WTC11 (cell line): ENCODE measurements around the gene MFF. TPM values are rescaled to one million over a fixed set of nuclear protein-coding genes. Genes with fewer than 3 reads are reported as not detected.

Experiments
- ATAC-seq: fragments of 200-7000 bp; cut with Tn5 transposase; 2 replicates; pipeline ENCODE4 v1.10.0; 2021; ENCODE audit warnings: mild to moderate bottlenecking, moderate library complexity
- CTCF ChIA-PET: fragments of 300-600 bp; sonication (Branson Sonifier 250); formaldehyde crosslinking; loops from one replicate; lab custom pipeline; 2021; ENCODE audit warnings: antibody characterized with exemption; lab: Charles Lee
- POLR2A ChIA-PET: fragments of 350-600 bp; sonication (Branson Sonifier 250); formaldehyde crosslinking; loops from one replicate; lab custom pipeline; 2021; ENCODE audit warnings: antibody characterized with exemption; lab: Charles Lee
- DNase-seq: peaks from one replicate; pipeline ENCODE4 v3.0.0; 2021; ENCODE audit warnings: low spot score
- H3K27ac Mint-ChIP-seq: 2 replicates; pipeline ENCODE4 v1.8.0; 2021; ENCODE audit warnings: mixed read lengths
- H3K27me3 Mint-ChIP-seq: 2 replicates; pipeline ENCODE4 v1.8.0; 2021; ENCODE audit warnings: low read depth, mild to moderate bottlenecking, moderate library complexity, mixed read lengths
- H3K36me3 Mint-ChIP-seq: 2 replicates; pipeline ENCODE4 v1.8.0; 2021; ENCODE audit warnings: mixed read lengths
- H3K4me1 Mint-ChIP-seq: 2 replicates; pipeline ENCODE4 v1.8.0; 2022; ENCODE audit warnings: mixed read lengths
- H3K4me3 Mint-ChIP-seq: 2 replicates; pipeline ENCODE4 v1.8.0; 2021; ENCODE audit warnings: mild to moderate bottlenecking, moderate library complexity, mixed read lengths
- H3K9me3 Mint-ChIP-seq: 2 replicates; pipeline ENCODE4 v1.8.0; 2021; ENCODE audit warnings: mixed read lengths
- ATF3 ChIP-seq: sonication (generic); formaldehyde crosslinking; conservative IDR thresholded peaks from 2 replicates; pipeline ENCODE4 v1.8.1; 2022; ENCODE audit warnings: mild to moderate bottlenecking, missing genetic modification reagents
- ELF4 ChIP-seq: sonication (generic); formaldehyde crosslinking; IDR thresholded peaks from 2 replicates; pipeline ENCODE4 v1.8.1; 2022; ENCODE audit warnings: low read depth, mild to moderate bottlenecking, moderate library complexity, missing genetic modification reagents
- FOXP1 ChIP-seq: sonication (generic); formaldehyde crosslinking; IDR thresholded peaks from 2 replicates; pipeline ENCODE4 v1.8.0; 2022; ENCODE audit warnings: missing genetic modification reagents, mild to moderate bottlenecking, moderate library complexity, borderline replicate concordance
- FOXP4 ChIP-seq: sonication (generic); formaldehyde crosslinking; IDR thresholded peaks from 2 replicates; pipeline ENCODE4 v1.8.0; 2022; ENCODE audit warnings: mild to moderate bottlenecking, missing genetic modification reagents
- GRHL2 ChIP-seq: fragments of 250-450 bp; sonication (Bioruptor Pico); IDR thresholded peaks from 2 replicates; pipeline ENCODE4 v1.8.0; 2022; ENCODE audit warnings: mild to moderate bottlenecking, moderate library complexity; ENCODE audit not compliant: insufficient replicate concordance, severe bottlenecking
- HMGXB4 ChIP-seq: sonication (generic); formaldehyde crosslinking; IDR thresholded peaks from 2 replicates; pipeline ENCODE4 v1.8.1; 2023; ENCODE audit warnings: mild to moderate bottlenecking, moderate library complexity, missing genetic modification reagents
- IRF2 ChIP-seq: sonication (generic); formaldehyde crosslinking; IDR thresholded peaks from 2 replicates; pipeline ENCODE4 v1.8.0; 2022; ENCODE audit warnings: low read depth, missing genetic modification reagents, borderline replicate concordance
- MAX ChIP-seq: sonication (generic); formaldehyde crosslinking; IDR thresholded peaks from 2 replicates; pipeline ENCODE4 v1.8.0; 2022; ENCODE audit warnings: mild to moderate bottlenecking, missing genetic modification reagents
- NFATC4 ChIP-seq: fragments of 250-450 bp; sonication (Bioruptor Pico); IDR thresholded peaks from 2 replicates; pipeline ENCODE4 v1.9.0; 2021; ENCODE audit warnings: mild to moderate bottlenecking
- PRDM15 ChIP-seq: sonication (generic); formaldehyde crosslinking; IDR thresholded peaks from 2 replicates; pipeline ENCODE4 v1.8.0; 2022; ENCODE audit warnings: missing genetic modification reagents
- RORB ChIP-seq: fragments of 250-450 bp; sonication (Bioruptor Pico); IDR thresholded peaks from 2 replicates; pipeline ENCODE4 v1.9.0; 2021; ENCODE audit warnings: mild to moderate bottlenecking
- TP53 ChIP-seq: sonication (generic); formaldehyde crosslinking; IDR thresholded peaks from 2 replicates; pipeline ENCODE4 v1.8.1; 2023; ENCODE audit warnings: mild to moderate bottlenecking, missing genetic modification reagents
- USF1 ChIP-seq: sonication (generic); formaldehyde crosslinking; IDR thresholded peaks from 2 replicates; pipeline ENCODE4 v1.8.0; 2022; ENCODE audit warnings: mild to moderate bottlenecking, missing genetic modification reagents
- ZBTB43 ChIP-seq: sonication (generic); formaldehyde crosslinking; IDR thresholded peaks from 2 replicates; pipeline ENCODE4 v1.8.1; 2023; ENCODE audit warnings: mild to moderate bottlenecking, missing genetic modification reagents
- ZNF263 ChIP-seq: sonication (generic); formaldehyde crosslinking; IDR thresholded peaks from 2 replicates; pipeline ENCODE4 v1.8.1; 2022; ENCODE audit warnings: low read depth, mild to moderate bottlenecking, moderate library complexity, missing genetic modification reagents
- ZNF317 ChIP-seq: sonication (generic); formaldehyde crosslinking; IDR thresholded peaks from 2 replicates; pipeline ENCODE4 v1.8.1; 2023; ENCODE audit warnings: low read depth, mild to moderate bottlenecking, moderate library complexity, missing genetic modification reagents, borderline replicate concordance
- ZSCAN18 ChIP-seq: fragments of 250-450 bp; sonication (Bioruptor Pico); IDR thresholded peaks from 2 replicates; pipeline ENCODE4 v2.1.2; 2022; ENCODE audit warnings: mild to moderate bottlenecking, moderate library complexity
- total RNA-seq: library from RNA; stranded (reverse); gene quantifications from 3 replicates; pipeline ENCODE4 v1.2.3, GENCODE V29; 2021

MFF gene
- total RNA-seq, 1 experiment from 2014 or later, result 78.5 TPM

GRCh38 chr2:227326783-227327182 is 1.7 kb downstream of the MFF start (continued):
- TF ChIP-seq ZNF263 (CRISPR knock-in tag) (no peak), GRHL2 (CRISPR knock-in tag) (no peak)

- ATAC-seq, result no peak
- Mint-ChIP-seq H3K4me1 (no peaks in the 10 kb centered on the region), H3K27me3 (no peaks in the 10 kb centered on the region), H3K4me3 (no peak overlapping the region), H3K36me3 (peaks cover 55% of the 10 kb centered on the region), H3K9me3 (no peaks in the 10 kb centered on the region), H3K27ac (no peak overlapping the region)
- ChIA-PET CTCF (interaction anchor here (1.1 to 1.5 kb wide), 2 partner anchors 11 to 16 kb away, joined by 3 read pairs; no protein-coding TSS in a partner anchor), POLR2A (no interaction called here)
- TF ChIP-seq ZBTB43 (CRISPR knock-in tag), result no peak
- no peak for TF ChIP-seq PRDM15 (CRISPR knock-in tag)
- no peak for TF ChIP-seq ZNF317 (CRISPR knock-in tag)
- no peak for TF ChIP-seq FOXP4 (CRISPR knock-in tag)
- no peak for TF ChIP-seq RORB (CRISPR knock-in tag)
- DNase-seq, result no peak
These were observed 10.7 kb downstream of the MFF start for GRCh38 chr2:227335713-227336112.

GRCh38 chr2:227337442-227337841 is 12.4 kb downstream of the MFF start:
- Mint-ChIP-seq H3K36me3 (peaks cover 43% of the 10 kb centered on the region), H3K27ac (no peak overlapping the region)
- TF ChIP-seq HMGXB4 (CRISPR knock-in tag) (no peak), MAX (CRISPR knock-in tag) (no peak), IRF2 (CRISPR knock-in tag) (no peak), FOXP1 (CRISPR knock-in tag) (no peak), USF1 (CRISPR knock-in tag) (no peak), ZSCAN18 (no peak), NFATC4 (CRISPR knock-in tag) (no peak), ATF3 (CRISPR knock-in tag) (no peak), ELF4 (CRISPR knock-in tag) (no peak), TP53 (CRISPR knock-in tag) (no peak)
- TF ChIP-seq, all 79 proteins: peak for 0
- no peaks in the 10 kb centered on the region for H3K4me1 Mint-ChIP-seq
- no peak for DNase-seq
- no peak for ATAC-seq
- ChIA-PET POLR2A (no interaction called here), CTCF (no interaction called here)
- H3K4me3 Mint-ChIP-seq, result no peak overlapping the region
- no peaks in the 10 kb centered on the region for H3K9me3 Mint-ChIP-seq
- H3K27me3 Mint-ChIP-seq, result no peaks in the 10 kb centered on the region
